ENCODE measurements around the gene CCSAP. TPM values are rescaled to one million over a fixed set of nuclear protein-coding genes. Genes with fewer than 3 reads are reported as not detected.

CCSAP gene
- total RNA-seq, 4 donors from 2014 or later: 0.51 to 14.2 (median 4.3) TPM

GRCh38 chr1:229309074-229309473 lies 33.8 kb downstream of the CCSAP start:
- no peaks in the 10 kb centered on the region for H3K27me3 ChIP-seq
- H3K36me3 ChIP-seq: no peaks in the 10 kb centered on the region
- intact Hi-C loops (cut with DNase I; ENCODE audit: low total_unique reads): no loop called here
- H3K4me3 ChIP-seq: no peak overlapping the region
- DNase-seq: no peak
- no peaks in the 10 kb centered on the region for H3K4me1 ChIP-seq
- TF ChIP-seq POLR2A (IDR thresholded peaks at IDR 0.05) (no peak), CTCF (IDR thresholded peaks at IDR 0.05) (no peak)
- no peaks in the 10 kb centered on the region for H3K9me3 ChIP-seq
- H3K27ac ChIP-seq: no peak overlapping the region

GRCh38 chr1:229305392-229305791 lies 37.5 kb downstream of the CCSAP start:
- Histone ChIP-seq H3K27ac (no peak overlapping the region), H3K4me3 (no peak overlapping the region), H3K27me3 (no peaks in the 10 kb centered on the region), H3K36me3 (no peaks in the 10 kb centered on the region), H3K4me1 (no peaks in the 10 kb centered on the region), H3K9me3 (no peaks in the 10 kb centered on the region)
- no peak for DNase-seq
- intact Hi-C loops (cut with DNase I; ENCODE audit: low total_unique reads): no loop called here
- TF ChIP-seq CTCF (IDR thresholded peaks at IDR 0.05) (no peak), POLR2A (IDR thresholded peaks at IDR 0.05) (no peak)

GRCh38 chr1:229303855-229304254 lies 39.0 kb downstream of the CCSAP start:
- H3K4me3 ChIP-seq: no peak overlapping the region
- no peak for TF ChIP-seq CTCF (IDR thresholded peaks at IDR 0.05)
- H3K4me1 ChIP-seq: no peaks in the 10 kb centered on the region
- H3K36me3 ChIP-seq: no peaks in the 10 kb centered on the region
- no peaks in the 10 kb centered on the region for H3K9me3 ChIP-seq
- intact Hi-C loops (cut with DNase I; ENCODE audit: low total_unique reads): no loop called here
- DNase-seq: no peak
- H3K27ac ChIP-seq: no peak overlapping the region
- no peaks in the 10 kb centered on the region for H3K27me3 ChIP-seq

- Histone ChIP-seq H3K4me3 (no peak overlapping the region), H3K27me3 (no peaks in the 10 kb centered on the region), H3K4me1 (no peaks in the 10 kb centered on the region), H3K36me3 (no peaks in the 10 kb centered on the region), H3K27ac (no peak overlapping the region), H3K9me3 (no peaks in the 10 kb centered on the region)
- DNase-seq: no peak
- intact Hi-C loops (cut with DNase I; ENCODE audit: low total_unique reads): no loop called here
- TF ChIP-seq CTCF (IDR thresholded peaks at IDR 0.05) (no peak), POLR2A (IDR thresholded peaks at IDR 0.05) (no peak)
Measured at GRCh38 chr1:229302740-229303139, 40.1 kb downstream of the CCSAP start.

GRCh38 chr1:229300099-229300757 lies 42.6 kb downstream of the CCSAP start:
- Histone ChIP-seq H3K36me3 (no peaks in the 10 kb centered on the region), H3K4me3 (no peak overlapping the region)
- TF ChIP-seq POLR2A (IDR thresholded peaks at IDR 0.05): no peak
- no peak for TF ChIP-seq CTCF (IDR thresholded peaks at IDR 0.05)

More at GRCh38 chr1:229300099-229300757, 42.6 kb downstream of the CCSAP start:
- intact Hi-C loops (cut with DNase I; ENCODE audit: low total_unique reads): no loop called here
- Histone ChIP-seq H3K4me1 (no peaks in the 10 kb centered on the region), H3K27me3 (no peaks in the 10 kb centered on the region), H3K27ac (no peak overlapping the region), H3K9me3 (no peaks in the 10 kb centered on the region)
- no peak for DNase-seq

Measured in uterus (tissue), 4 donors.